Measurements from ENCODE around the gene RRP9. TPM values are rescaled to one million over a fixed set of nuclear protein-coding genes. Genes with fewer than 3 reads are reported as not detected.

The RRP9 gene
- total RNA-seq, 1 donor from 2014 or later = 10.5 TPM

DNA sequence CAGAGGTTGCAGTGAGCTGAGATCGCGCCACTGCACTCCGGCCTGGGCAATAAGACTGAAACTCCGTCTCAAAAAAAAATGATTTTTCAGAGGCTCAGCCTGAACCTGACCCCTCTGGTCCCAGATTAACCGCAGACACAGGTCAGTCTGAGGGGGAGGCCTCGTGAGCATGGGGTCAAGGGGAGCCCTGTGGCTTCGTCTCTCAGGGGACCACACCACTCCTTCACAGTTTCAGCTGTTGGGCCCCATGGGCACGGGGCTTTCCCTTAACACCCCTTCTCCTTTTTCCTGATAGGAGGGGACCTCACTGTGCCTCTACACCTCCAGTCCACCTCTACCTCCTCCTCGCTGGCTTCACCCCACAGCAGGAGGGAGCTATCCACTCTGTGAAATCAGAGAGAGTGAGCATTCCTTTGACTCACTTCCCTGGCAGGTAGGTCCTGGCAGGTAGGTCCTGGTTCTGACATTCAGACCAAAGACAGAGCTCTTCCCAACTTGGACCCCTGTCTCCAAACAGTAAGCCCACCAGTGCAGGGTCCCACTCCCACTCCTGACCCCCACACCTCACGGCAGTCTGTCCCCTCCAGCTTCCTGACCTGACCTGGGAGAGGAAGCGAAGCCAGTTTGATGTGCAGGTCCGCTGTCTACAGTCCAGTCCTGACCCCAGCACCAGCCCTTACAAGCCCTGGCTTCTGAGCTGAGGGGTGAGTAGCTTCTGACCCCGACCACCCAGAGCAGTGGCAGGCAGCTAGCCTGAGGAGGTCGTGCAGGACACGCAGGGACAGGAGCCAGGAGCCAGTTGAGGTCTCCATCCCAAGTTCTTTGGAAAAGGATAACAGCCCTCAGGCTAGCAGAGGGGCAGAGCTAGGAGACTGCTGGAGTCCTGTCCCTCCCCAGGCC, 9.0 kb downstream of the RRP9 start:
- Histone ChIP-seq H2AFZ (replicated peaks) (no peak overlapping the region), H3K27me3 (no peaks in the 10 kb centered on the region), H3K4me1 (no peaks in the 10 kb centered on the region), H4K20me1 (ENCODE audit: low read depth) (peaks cover 19% of the 10 kb centered on the region), H3K79me2 (ENCODE audit: low read depth) (no peaks in the 10 kb centered on the region), H3K4me3 (no peak overlapping the region), H3K27ac (no peak overlapping the region), H3K4me2 (no peak overlapping the region), H3K36me3 (no peaks in the 10 kb centered on the region), H3F3A (ENCODE audit: low read depth) (no peaks in the 10 kb centered on the region), H3K9ac (no peak overlapping the region), H3K9me3 (ENCODE audit: low read depth) (no peaks in the 10 kb centered on the region)
- Mint-ChIP-seq H3K4me1 (no peaks in the 10 kb centered on the region), H3K27me3 (ENCODE audit: insufficient read depth, low read depth) (peaks cover 6% of the 10 kb centered on the region), H3K36me3 (peaks cover 9% of the 10 kb centered on the region), H3K9me3 (no peaks in the 10 kb centered on the region), H3K27ac (no peak overlapping the region), H3K4me3 (no peak overlapping the region)
- DNase-seq (ENCODE audit: low spot score) = no peak
- TF ChIP-seq, protein P1, sequence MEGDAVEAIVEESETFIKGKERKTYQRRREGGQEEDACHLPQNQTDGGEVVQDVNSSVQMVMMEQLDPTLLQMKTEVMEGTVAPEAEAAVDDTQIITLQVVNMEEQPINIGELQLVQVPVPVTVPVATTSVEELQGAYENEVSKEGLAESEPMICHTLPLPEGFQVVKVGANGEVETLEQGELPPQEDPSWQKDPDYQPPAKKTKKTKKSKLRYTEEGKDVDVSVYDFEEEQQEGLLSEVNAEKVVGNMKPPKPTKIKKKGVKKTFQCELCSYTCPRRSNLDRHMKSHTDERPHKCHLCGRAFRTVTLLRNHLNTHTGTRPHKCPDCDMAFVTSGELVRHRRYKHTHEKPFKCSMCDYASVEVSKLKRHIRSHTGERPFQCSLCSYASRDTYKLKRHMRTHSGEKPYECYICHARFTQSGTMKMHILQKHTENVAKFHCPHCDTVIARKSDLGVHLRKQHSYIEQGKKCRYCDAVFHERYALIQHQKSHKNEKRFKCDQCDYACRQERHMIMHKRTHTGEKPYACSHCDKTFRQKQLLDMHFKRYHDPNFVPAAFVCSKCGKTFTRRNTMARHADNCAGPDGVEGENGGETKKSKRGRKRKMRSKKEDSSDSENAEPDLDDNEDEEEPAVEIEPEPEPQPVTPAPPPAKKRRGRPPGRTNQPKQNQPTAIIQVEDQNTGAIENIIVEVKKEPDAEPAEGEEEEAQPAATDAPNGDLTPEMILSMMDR (IDR thresholded peaks at IDR 0.05) = no peak
- TF ChIP-seq EZH2 (IDR thresholded peaks at IDR 0.05) (no peak), EZH2phosphoT487 (IDR thresholded peaks at IDR 0.05) (no peak)

DNA sequence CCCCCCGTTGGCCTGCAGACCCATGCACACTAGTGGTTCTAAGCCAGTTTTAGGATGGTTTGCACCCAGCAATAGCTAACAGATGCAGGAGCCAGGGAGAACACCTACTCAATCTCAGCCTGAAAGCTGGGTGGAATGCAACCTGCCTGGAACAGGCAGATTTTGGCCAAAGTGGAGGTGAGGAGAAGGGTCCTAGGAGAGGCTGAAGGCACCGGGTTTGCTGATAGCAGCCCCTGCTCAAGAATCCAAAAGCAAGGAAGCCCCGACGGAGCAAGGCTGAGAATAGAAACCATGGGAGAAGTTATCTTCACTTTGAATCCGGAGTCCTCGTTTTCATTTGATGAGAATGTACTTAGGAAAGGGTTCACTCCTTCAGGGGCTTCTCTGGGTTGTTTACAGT, 9.9 kb downstream of the RRP9 start:
- Histone ChIP-seq H4K20me1 (ENCODE audit: low read depth) (peaks cover 19% of the 10 kb centered on the region), H3F3A (ENCODE audit: low read depth) (no peaks in the 10 kb centered on the region), H3K4me2 (no peak overlapping the region), H3K27me3 (no peaks in the 10 kb centered on the region), H2AFZ (replicated peaks) (no peak overlapping the region), H3K79me2 (ENCODE audit: low read depth) (no peaks in the 10 kb centered on the region), H3K4me1 (no peaks in the 10 kb centered on the region), H3K9me3 (ENCODE audit: low read depth) (no peaks in the 10 kb centered on the region), H3K27ac (no peak overlapping the region), H3K9ac (no peak overlapping the region), H3K4me3 (no peak overlapping the region), H3K36me3 (no peaks in the 10 kb centered on the region)
- Mint-ChIP-seq H3K27me3 (ENCODE audit: insufficient read depth, low read depth) (peaks cover 4% of the 10 kb centered on the region), H3K4me3 (no peak overlapping the region), H3K27ac (no peak overlapping the region), H3K36me3 (peaks cover 9% of the 10 kb centered on the region), H3K4me1 (no peaks in the 10 kb centered on the region), H3K9me3 (no peaks in the 10 kb centered on the region)
- DNase-seq (ENCODE audit: low spot score) = no peak
- TF ChIP-seq, protein P1 (IDR thresholded peaks at IDR 0.05) = no peak
- TF ChIP-seq EZH2 (IDR thresholded peaks at IDR 0.05) (no peak), EZH2phosphoT487 (IDR thresholded peaks at IDR 0.05) (no peak)

DNA sequence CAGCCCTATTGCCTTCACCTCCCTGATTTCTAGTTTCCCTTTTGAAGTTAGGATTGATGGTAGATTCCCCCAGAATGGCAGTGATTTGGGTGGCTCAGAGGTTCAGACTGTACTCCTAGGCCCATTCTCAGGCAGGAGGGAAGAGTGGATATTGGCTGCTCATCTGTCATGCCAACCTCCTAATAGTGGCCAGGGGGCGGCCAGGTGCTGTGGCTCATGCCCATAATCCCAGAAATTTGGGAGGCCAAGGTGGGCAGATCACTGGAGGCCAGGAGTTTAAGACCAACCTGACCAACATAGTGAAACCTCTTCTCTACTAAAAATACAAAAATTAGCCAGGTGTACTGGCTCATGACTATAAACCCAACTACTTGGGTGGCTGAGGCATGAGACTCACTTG, 11.3 kb downstream of the RRP9 start:
- no peak for DNase-seq (ENCODE audit: low spot score)
- H3K9me3 Mint-ChIP-seq = no peaks in the 10 kb centered on the region
- TF ChIP-seq EZH2 (IDR thresholded peaks at IDR 0.05) (no peak), EZH2phosphoT487 (IDR thresholded peaks at IDR 0.05) (no peak)
- TF ChIP-seq, protein P1 (IDR thresholded peaks at IDR 0.05) = no peak
- Histone ChIP-seq H3K79me2 (ENCODE audit: low read depth) (no peaks in the 10 kb centered on the region), H3K36me3 (no peaks in the 10 kb centered on the region), H3K4me2 (no peak overlapping the region), H3K9ac (no peak overlapping the region), H3K27me3 (no peaks in the 10 kb centered on the region), H3K27ac (no peak overlapping the region), H2AFZ (replicated peaks) (no peak overlapping the region), H3F3A (ENCODE audit: low read depth) (no peaks in the 10 kb centered on the region), H4K20me1 (ENCODE audit: low read depth) (peaks cover 19% of the 10 kb centered on the region), H3K9me3 (ENCODE audit: low read depth) (no peaks in the 10 kb centered on the region), H3K4me3 (no peak overlapping the region), H3K4me1 (no peaks in the 10 kb centered on the region)
- H3K27me3 Mint-ChIP-seq (ENCODE audit: insufficient read depth, low read depth) = peaks cover 4% of the 10 kb centered on the region
- H3K27ac Mint-ChIP-seq = no peak overlapping the region
- H3K36me3 Mint-ChIP-seq = peaks cover 8% of the 10 kb centered on the region
- H3K4me3 Mint-ChIP-seq = no peak overlapping the region
- no peaks in the 10 kb centered on the region for H3K4me1 Mint-ChIP-seq

Data from neural progenitor cell (in vitro differentiated cells).